ENCODE results near the gene SH2B2. TPM values are rescaled to one million over a fixed set of nuclear protein-coding genes. Genes with fewer than 3 reads are reported as not detected.
"Not testable (repeated sequence)": the region's sequence is repeated elsewhere in the genome, so short reads cannot be mapped to it uniquely, and the experiment has no call there.

The SH2B2 gene
- total RNA-seq, 3 donors from 2014 or later: 1.6 to 6.6 (median 4.0) TPM

DNA sequence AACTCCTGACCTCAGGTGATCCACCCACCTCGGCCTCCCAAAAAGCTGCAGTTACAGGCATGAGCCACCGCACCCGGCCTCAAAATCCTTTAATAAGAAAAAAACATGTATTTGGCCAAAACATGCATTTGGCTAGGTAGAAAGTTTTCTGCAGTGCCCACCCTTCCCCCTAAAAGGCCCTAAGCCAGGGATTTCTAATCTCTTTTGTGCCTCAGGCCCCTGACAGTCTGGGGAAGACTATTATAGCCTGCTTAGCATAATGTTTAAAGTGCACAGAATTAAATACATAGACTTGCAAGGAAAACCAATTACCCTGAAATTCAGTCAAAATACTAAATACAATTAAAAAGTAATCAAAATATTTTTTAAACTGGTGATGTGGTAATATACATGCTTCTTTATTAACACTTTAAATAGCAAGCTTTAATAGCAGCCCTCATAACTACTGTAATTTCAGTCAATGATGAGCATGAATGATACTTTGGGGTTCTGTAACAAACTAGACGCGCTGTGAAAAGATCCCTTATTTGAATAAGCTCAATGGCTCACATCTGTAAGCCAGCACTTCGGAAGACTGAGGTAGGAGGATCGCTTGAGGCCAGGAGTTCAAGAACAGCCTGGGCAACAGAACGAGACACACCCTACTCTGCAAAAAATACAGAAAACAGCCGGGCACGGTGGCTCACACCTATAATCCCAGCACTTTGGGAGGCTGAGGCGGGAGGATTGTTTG, 39.7 kb downstream of the SH2B2 start:
- Histone ChIP-seq H3K4me3 (no peak overlapping the region), H3K4me1 (no peaks in the 10 kb centered on the region), H3K36me3 (no peaks in the 10 kb centered on the region), H3K27me3 (no peaks in the 10 kb centered on the region), H3K9me3 (no peaks in the 10 kb centered on the region), H3K27ac (no peak overlapping the region)
- intact Hi-C loops (cut with DNase I; ENCODE audit: low total_unique reads): no loop called here
- no peak for TF ChIP-seq POLR2AphosphoS5 (IDR thresholded peaks at IDR 0.05)
- TF ChIP-seq POLR2A (IDR thresholded peaks at IDR 0.05): no peak
- TF ChIP-seq, protein P1, sequence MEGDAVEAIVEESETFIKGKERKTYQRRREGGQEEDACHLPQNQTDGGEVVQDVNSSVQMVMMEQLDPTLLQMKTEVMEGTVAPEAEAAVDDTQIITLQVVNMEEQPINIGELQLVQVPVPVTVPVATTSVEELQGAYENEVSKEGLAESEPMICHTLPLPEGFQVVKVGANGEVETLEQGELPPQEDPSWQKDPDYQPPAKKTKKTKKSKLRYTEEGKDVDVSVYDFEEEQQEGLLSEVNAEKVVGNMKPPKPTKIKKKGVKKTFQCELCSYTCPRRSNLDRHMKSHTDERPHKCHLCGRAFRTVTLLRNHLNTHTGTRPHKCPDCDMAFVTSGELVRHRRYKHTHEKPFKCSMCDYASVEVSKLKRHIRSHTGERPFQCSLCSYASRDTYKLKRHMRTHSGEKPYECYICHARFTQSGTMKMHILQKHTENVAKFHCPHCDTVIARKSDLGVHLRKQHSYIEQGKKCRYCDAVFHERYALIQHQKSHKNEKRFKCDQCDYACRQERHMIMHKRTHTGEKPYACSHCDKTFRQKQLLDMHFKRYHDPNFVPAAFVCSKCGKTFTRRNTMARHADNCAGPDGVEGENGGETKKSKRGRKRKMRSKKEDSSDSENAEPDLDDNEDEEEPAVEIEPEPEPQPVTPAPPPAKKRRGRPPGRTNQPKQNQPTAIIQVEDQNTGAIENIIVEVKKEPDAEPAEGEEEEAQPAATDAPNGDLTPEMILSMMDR (IDR thresholded peaks at IDR 0.05): no peak
- DNase-seq (ENCODE audit: low spot score in 2 of 2): no peak

DNA sequence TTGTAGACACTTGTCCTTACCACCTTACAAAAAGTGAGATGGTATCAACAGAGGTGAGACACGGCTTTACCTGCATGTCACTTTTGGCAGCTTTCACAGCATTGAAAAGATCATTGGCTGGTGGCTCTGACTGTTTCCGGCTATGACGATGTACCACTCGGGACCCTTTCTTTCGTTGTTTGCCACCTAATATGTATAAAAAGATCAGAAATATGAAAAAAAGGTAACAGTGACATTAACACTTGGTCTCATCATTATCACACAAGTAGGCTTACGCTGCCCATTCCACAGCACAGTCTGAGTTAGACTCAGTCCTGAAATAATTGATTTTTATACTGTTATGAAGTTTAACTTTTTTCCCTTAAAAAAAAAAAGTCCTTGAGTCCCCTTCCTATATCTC, 40.5 kb downstream of the SH2B2 start:
- H3K4me3 ChIP-seq; H3K4me1 ChIP-seq; H3K9me3 ChIP-seq; H3K36me3 ChIP-seq; H3K27ac ChIP-seq; intact Hi-C loops (cut with DNase I; ENCODE audit: low total_unique reads); DNase-seq (ENCODE audit: low spot score in 2 of 2); H3K27me3 ChIP-seq: not testable (repeated sequence)

DNA sequence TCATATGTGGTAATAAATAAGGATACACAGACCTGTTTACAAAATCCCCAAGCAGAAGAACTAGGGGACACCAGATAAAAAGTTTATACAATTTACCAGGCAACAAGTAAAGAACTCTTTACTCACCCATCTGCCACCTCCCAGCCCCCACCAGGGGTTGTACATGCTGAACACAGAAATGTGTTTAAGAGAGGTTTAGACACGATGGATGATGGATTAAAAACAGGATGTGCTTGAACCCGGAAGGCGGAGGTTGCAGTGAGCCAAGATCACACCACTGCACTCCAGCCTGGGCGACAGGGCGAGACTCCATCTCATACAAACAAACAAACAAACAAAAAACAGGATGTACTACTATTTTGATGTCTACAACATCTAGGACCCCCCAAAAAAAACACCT, 42.2 kb downstream of the SH2B2 start:
- DNase-seq (ENCODE audit: low spot score in 2 of 2); H3K4me1 ChIP-seq; H3K9me3 ChIP-seq; H3K27me3 ChIP-seq; intact Hi-C loops (cut with DNase I; ENCODE audit: low total_unique reads); H3K27ac ChIP-seq; H3K4me3 ChIP-seq; H3K36me3 ChIP-seq: not testable (repeated sequence)

DNA sequence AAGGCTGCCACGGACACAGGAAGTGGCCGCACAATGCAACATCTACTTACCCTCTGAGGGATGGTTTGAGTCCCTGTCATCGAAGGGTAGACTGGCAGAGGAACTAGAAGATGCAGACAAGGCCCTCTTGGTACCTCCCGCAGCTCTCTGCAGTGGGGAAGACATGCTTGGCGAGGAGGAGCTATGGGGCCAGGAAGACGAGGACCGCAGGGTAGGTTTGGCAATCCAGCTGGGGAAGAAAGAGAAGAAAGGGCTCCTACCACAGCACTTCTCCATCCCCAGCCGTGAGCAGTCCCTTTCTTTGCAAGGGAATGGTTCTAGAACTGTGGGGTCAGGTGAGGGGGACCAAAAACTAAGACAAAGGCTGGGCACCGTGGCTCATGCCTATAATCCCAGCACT, 42.7 kb downstream of the SH2B2 start:
- DNase-seq (ENCODE audit: low spot score in 2 of 2); H3K9me3 ChIP-seq; H3K27me3 ChIP-seq; H3K27ac ChIP-seq; H3K36me3 ChIP-seq; intact Hi-C loops (cut with DNase I; ENCODE audit: low total_unique reads); H3K4me1 ChIP-seq; H3K4me3 ChIP-seq: not testable (repeated sequence)

DNA sequence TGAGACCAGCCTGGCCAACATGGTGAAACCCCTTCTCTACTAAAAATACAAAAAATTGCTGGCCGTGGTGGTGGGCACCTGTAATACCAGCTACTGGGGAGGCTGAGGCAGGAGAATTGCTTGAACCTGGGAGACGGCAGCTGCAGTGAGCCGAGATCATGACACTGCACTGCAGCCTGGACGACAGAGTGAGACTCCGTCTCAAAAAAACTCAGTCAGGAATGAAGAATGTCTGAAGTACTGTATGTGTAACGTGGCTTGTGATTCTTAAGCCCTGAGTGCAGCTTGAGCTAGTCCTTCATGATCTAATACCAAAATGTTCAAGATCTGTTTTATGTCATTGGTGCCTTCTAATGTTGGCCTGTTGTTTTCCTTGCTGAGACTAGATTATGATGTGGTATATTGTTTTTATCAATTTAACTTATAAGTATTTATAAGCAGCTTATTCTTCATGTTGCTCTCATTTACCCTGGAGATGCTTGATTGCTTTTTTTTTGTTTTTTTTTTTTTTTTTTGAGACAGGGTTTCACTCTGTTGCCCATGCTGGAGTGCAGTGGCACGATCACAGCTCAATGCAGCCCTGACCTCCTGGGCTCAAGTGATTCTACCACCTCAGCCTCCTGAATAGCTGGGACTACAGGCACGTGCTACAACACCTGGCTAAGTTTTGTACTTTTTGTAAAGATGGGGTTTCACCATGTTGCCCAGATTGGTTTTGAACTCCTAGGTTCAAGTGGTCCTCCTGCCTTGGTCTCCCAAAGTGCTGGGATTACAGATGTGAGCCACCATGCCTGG, 44.2 kb downstream of the SH2B2 start:
- H3K4me3 ChIP-seq; intact Hi-C loops (cut with DNase I; ENCODE audit: low total_unique reads); H3K27ac ChIP-seq; H3K27me3 ChIP-seq; H3K4me1 ChIP-seq; H3K9me3 ChIP-seq; DNase-seq (ENCODE audit: low spot score in 2 of 2); H3K36me3 ChIP-seq: not testable (repeated sequence)

DNA sequence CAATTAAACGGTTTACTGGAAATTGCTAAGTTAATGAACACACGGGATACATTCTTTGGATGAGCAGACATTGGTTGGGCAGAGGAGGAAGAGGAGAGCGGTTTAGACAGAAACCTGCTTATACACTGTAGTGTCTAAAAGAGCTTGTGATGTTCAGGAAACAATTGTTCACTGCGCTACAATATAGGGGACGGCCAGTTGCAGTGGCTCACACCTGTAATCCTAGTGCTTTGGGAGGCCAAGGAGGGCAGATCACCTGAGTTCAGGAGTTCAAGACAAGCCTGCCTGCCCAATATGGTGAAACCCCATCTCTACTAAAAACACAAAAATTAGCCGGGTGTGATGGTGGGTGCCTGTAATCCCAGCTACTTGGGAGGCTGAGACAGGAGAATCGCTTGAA, 48.9 kb downstream of the SH2B2 start:
- intact Hi-C loops (cut with DNase I; ENCODE audit: low total_unique reads); H3K4me3 ChIP-seq; H3K36me3 ChIP-seq; DNase-seq (ENCODE audit: low spot score in 2 of 2); H3K4me1 ChIP-seq; H3K27me3 ChIP-seq; H3K27ac ChIP-seq; H3K9me3 ChIP-seq: not testable (repeated sequence)

DNA sequence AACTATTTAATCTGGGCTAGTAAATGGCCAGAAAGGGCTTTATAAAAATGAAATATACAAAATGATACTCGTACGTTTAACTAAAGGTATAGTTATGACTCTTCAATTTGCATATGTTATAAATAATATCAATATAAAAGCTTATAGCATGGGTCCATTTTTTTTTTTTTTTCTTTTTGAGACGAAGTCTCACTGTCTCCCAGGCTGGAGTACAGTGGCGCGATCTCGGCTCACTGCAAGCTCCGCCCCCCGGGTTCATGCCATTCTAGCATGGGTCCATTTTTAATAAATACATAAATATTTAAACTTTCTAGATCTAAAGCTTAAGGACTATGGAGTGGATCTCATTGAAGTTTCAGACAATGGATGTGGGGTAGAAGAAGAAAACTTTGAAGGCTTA, 50.3 kb downstream of the SH2B2 start:
- H3K4me1 ChIP-seq; H3K9me3 ChIP-seq; H3K36me3 ChIP-seq; DNase-seq (ENCODE audit: low spot score in 2 of 2); H3K27me3 ChIP-seq; H3K4me3 ChIP-seq; H3K27ac ChIP-seq; intact Hi-C loops (cut with DNase I; ENCODE audit: low total_unique reads): not testable (repeated sequence)

DNA sequence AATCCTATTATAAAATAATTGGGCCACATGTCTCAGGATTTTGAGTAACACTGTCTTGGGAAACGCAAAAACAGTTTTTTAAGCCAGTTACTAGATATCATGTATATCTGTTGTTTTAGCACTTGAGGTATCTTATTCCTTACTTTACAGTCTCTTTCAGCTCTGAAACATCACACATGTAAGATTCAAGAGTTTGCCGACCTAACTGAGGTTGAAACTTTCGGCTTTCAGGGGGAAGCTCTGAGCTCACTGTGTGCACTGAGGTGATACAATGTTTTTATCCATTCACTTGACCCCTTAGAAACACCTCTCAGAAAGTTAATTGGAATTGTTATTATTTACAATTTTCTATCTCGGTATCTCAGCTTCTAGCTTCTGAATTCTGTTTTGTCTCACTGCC, 50.8 kb downstream of the SH2B2 start:
- intact Hi-C loops (cut with DNase I; ENCODE audit: low total_unique reads); H3K9me3 ChIP-seq; H3K27me3 ChIP-seq; H3K4me3 ChIP-seq; DNase-seq (ENCODE audit: low spot score in 2 of 2); H3K27ac ChIP-seq; H3K4me1 ChIP-seq; H3K36me3 ChIP-seq: not testable (repeated sequence)

DNA sequence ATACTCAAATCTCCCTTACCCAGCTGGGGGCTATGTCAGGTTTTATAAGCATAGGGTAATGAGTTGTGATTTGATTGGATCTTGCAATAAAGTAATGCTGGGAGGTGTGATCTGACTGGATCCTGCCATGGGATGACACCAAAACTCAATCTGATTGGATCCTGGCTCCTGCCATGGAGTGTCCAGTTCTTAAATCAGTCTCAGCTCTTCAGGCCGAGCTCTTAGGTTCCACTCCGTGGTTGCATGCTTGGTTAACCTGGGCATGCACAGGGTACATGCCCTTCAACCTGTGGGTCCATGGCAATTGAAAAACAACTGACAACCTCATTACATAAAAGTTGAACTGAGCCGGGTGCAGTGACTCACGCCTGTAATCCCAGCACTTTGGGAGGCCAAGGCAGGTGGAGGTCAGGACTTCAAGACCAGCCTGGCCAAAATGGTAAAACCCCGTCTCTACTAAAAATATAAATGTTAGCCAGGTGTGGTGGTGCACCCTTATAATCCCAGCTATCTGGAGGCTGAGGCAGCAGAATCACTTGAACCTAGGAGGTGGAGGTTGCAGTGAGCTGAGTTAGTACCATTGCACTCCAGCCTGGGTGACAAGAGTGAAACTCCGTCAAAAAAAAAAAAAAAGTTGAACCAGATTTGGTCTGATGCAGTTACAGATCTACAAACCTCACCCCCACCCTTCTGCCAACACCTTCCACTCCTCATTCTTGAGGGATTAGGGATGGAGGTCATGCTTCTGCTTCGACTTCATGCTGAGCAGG, 54.1 kb downstream of the SH2B2 start:
- H3K27me3 ChIP-seq; intact Hi-C loops (cut with DNase I; ENCODE audit: low total_unique reads); H3K36me3 ChIP-seq; H3K4me1 ChIP-seq; DNase-seq (ENCODE audit: low spot score in 2 of 2); H3K4me3 ChIP-seq; H3K27ac ChIP-seq; H3K9me3 ChIP-seq: not testable (repeated sequence)

DNA sequence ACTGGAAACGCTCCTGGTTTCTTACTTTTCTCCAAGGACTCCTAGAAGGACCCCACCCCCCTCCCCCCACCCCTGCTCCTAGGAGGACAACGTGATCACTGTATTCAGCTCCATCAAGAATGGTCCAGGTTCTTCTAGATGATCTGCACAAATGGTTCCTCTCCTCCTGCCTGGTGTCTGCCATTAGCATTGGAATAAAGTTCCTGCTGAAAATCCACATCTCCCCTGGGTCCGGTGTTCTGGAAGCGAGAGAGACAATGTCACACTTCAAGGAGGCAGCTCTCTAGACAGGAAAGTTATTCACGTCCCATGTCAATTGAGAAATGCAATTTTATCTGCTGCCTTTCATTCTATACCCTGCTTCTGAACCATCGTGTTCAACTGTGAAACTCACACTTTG, 60.3 kb downstream of the SH2B2 start:
- H3K4me1 ChIP-seq; H3K9me3 ChIP-seq; H3K27ac ChIP-seq; H3K36me3 ChIP-seq; H3K4me3 ChIP-seq; H3K27me3 ChIP-seq; DNase-seq (ENCODE audit: low spot score in 2 of 2); intact Hi-C loops (cut with DNase I; ENCODE audit: low total_unique reads): not testable (repeated sequence)

DNA sequence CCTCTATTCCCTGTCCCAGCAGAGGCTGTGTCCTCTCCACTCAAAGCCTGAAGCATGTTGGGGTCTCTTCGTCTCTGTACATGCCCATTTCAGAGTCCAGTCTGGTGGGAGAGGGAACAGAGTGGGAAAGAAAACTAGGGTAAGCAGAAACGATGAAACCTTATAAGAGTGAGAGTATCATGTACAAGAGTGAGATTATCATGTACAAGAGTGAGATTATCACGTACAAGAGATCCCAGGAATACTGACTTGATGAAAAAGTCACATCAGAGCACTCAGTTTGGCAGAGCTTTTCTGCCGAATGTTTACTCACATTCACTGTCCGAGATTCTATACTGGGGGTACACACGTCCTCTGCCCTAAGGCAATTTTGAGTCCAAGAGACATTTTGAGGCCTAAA, 69.7 kb downstream of the SH2B2 start, which contains the start of gene SPDYE6:
Gene SPDYE6 (minus strand): TSS at position 101 of the 400 bp plus-strand sequence. CDS start 421 bp downstream, outside the sequence.
- DNase-seq (ENCODE audit: low spot score in 2 of 2): not testable (repeated sequence)

More for the DNA sequence above, 69.7 kb downstream of the SH2B2 start, which contains the start of gene SPDYE6:
- H3K4me3 ChIP-seq; H3K4me1 ChIP-seq; H3K36me3 ChIP-seq; H3K9me3 ChIP-seq; intact Hi-C loops (cut with DNase I; ENCODE audit: low total_unique reads); H3K27me3 ChIP-seq; H3K27ac ChIP-seq: not testable (repeated sequence)
